ENCODE data around the gene FCGR3A. TPM values are rescaled to one million over a fixed set of nuclear protein-coding genes. Genes with fewer than 3 reads are reported as not detected.
"Not testable (repeated sequence)": the region's sequence is repeated elsewhere in the genome, so short reads cannot be mapped to it uniquely, and the experiment has no call there.

FCGR3A gene
- total RNA-seq (ENCODE audit: low replicate concordance) = 0.17 TPM in 1 of 2 replicates, not detected in the other
- long read RNA-seq = 0 reads

DNA sequence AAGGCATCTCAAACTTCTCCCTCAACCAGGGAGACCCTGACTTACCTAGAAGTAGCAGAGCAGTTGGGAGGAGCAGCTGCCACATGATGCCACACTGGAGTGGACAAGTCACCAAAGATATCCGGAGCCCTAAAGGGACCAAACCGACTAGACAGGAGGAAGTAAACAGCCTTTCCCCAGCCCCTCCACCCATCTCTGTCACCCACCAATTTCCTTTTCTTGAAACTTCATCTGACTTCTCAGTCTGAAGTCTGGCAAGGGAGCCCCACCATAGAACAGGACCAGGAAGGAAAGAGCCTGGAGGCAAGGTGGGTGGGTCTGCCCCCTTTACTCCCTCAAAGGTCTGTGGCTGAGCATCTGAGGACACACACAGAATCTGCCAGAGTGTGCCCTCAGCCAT, at the start of gene FCGR3A:
Gene FCGR3A (minus strand): TSS at position 167 of the 400 bp plus-strand sequence. CDS start 82 bp downstream, at position 85.
- no peak for DNase-seq (ENCODE audit: extremely low spot score, unreplicated experiment)
- no peaks in the 10 kb centered on the region for H3K36me3 Mint-ChIP-seq
- H3K27me3 Mint-ChIP-seq = peaks cover 23% of the 10 kb centered on the region
- no peak within 1 kb of the TSS for H3K4me3 Mint-ChIP-seq
- H3K27ac Mint-ChIP-seq = no peak within 1 kb of the TSS
- H3K9me3 Mint-ChIP-seq = no peaks in the 10 kb centered on the region
- TF ChIP-seq CTCF (conservative IDR thresholded peaks at IDR 0.05) = no peak
- no peaks in the 10 kb centered on the region for H3K4me1 Mint-ChIP-seq (ENCODE audit: unreplicated experiment)

GRCh38 chr1:161597077-161597476, 47.5 kb upstream of the FCGR3A start:
- not testable (repeated sequence) for H3K27ac Mint-ChIP-seq; H3K4me3 Mint-ChIP-seq; DNase-seq (ENCODE audit: extremely low spot score, unreplicated experiment); H3K36me3 Mint-ChIP-seq; H3K9me3 Mint-ChIP-seq; H3K4me1 Mint-ChIP-seq (ENCODE audit: unreplicated experiment); H3K27me3 Mint-ChIP-seq

- not testable (repeated sequence) for H3K9me3 Mint-ChIP-seq; H3K4me3 Mint-ChIP-seq; DNase-seq (ENCODE audit: extremely low spot score, unreplicated experiment); H3K27me3 Mint-ChIP-seq; H3K4me1 Mint-ChIP-seq (ENCODE audit: unreplicated experiment); H3K36me3 Mint-ChIP-seq
- peak overlapping the region; percentile 54 for H3K27ac Mint-ChIP-seq
These were observed 46.0 kb upstream of the FCGR3A start for GRCh38 chr1:161595583-161595982.

- not testable (repeated sequence) for H3K27me3 Mint-ChIP-seq; H3K4me1 Mint-ChIP-seq (ENCODE audit: unreplicated experiment); DNase-seq (ENCODE audit: extremely low spot score, unreplicated experiment); H3K9me3 Mint-ChIP-seq; H3K4me3 Mint-ChIP-seq; H3K36me3 Mint-ChIP-seq
- peak overlapping the region; percentile 54 for H3K27ac Mint-ChIP-seq
These were observed 45.6 kb upstream of the FCGR3A start for GRCh38 chr1:161595173-161595572.

GRCh38 chr1:161594269-161594984, 44.8 kb upstream of the FCGR3A start:
- DNase-seq (ENCODE audit: extremely low spot score, unreplicated experiment); H3K27ac Mint-ChIP-seq: not testable (repeated sequence)

DNA sequence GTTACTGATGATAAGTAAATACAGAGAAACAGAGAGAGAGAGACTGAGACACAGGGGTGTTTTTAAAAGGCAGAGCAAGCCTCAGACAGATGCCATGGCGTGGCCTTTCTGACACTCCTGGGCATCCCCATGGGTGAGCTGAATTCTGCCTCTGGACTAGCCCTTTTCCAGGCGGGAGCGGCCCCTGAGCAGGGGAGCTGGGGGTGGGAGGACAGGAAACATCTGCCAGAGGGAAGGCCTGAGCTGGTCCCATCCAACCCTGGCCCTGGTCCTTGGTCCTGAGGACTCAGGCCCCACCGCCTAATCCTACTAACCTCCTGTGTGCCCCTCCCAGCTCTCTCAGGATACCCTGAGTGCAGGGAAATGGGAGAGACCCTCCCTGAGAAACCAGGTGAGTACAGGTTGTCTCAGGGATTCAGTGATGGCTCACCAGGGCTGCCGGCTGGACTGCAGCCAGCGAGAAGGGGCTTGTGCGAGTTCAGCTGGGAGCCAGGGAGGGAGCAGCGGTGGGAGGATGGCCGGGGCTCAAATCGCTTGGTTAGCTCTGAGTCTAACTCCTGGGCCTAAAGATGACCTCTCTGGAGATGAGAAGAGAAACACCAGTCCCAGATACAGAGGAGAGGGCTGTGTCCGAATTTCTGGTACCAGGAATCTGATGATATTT, 43.6 kb upstream of the FCGR3A start:
- H3K9me3 Mint-ChIP-seq; H3K4me3 Mint-ChIP-seq; H3K4me1 Mint-ChIP-seq (ENCODE audit: unreplicated experiment); H3K27me3 Mint-ChIP-seq; DNase-seq (ENCODE audit: extremely low spot score, unreplicated experiment); H3K36me3 Mint-ChIP-seq; H3K27ac Mint-ChIP-seq: not testable (repeated sequence)

More at GRCh38 chr1:161594269-161594984, 44.8 kb upstream of the FCGR3A start:
- H3K4me1 Mint-ChIP-seq (ENCODE audit: unreplicated experiment); H3K36me3 Mint-ChIP-seq; H3K9me3 Mint-ChIP-seq; H3K4me3 Mint-ChIP-seq; H3K27me3 Mint-ChIP-seq: not testable (repeated sequence)

- H3K4me1 Mint-ChIP-seq (ENCODE audit: unreplicated experiment); H3K4me3 Mint-ChIP-seq; DNase-seq (ENCODE audit: extremely low spot score, unreplicated experiment); H3K36me3 Mint-ChIP-seq; H3K27ac Mint-ChIP-seq; H3K9me3 Mint-ChIP-seq; H3K27me3 Mint-ChIP-seq: not testable (repeated sequence)
These were observed 43.0 kb upstream of the FCGR3A start for GRCh38 chr1:161592586-161592985.

DNA sequence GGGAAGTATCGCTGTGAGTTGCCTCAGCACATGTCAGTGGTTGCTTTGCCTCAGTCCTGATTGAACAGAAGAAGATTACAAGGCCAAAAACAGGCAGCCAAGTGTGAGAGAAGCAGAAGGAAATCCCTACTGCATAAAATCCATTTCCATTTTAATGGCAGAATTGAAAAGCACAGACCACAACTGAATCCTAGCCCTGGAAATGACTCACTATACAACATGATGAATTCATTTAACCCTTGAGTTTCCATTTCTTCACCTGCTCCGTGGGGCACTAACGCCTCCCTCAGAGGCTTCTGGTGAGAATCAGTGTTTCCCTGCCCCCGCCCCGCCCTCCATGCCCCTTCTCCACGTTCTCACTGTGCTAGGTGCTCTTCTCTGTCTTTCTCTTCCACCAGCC, 40.3 kb upstream of the FCGR3A start:
- not testable (repeated sequence) for DNase-seq (ENCODE audit: extremely low spot score, unreplicated experiment); H3K36me3 Mint-ChIP-seq; H3K27ac Mint-ChIP-seq; H3K9me3 Mint-ChIP-seq; H3K4me1 Mint-ChIP-seq (ENCODE audit: unreplicated experiment); H3K27me3 Mint-ChIP-seq; H3K4me3 Mint-ChIP-seq

DNA sequence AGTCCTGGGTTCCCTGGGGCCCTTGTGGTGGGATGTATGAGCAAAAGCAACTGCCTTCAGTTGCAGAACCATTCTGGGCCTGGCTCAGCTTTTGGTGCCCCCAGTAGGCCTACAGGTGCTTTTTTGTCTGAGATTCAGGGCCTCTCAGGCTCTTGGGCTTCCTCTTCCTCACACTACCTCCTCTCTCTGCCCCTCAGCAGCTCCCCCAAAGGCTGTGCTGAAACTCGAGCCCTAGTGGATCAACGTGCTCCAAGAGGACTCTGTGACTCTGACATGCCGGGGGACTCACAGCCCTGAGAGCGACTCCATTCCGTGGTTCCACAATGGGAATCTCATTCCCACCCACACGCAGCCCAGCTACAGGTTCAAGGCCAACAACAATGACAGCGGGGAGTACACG, 39.7 kb upstream of the FCGR3A start:
- H3K27me3 Mint-ChIP-seq; H3K4me1 Mint-ChIP-seq (ENCODE audit: unreplicated experiment); DNase-seq (ENCODE audit: extremely low spot score, unreplicated experiment); H3K9me3 Mint-ChIP-seq; H3K4me3 Mint-ChIP-seq; H3K36me3 Mint-ChIP-seq; H3K27ac Mint-ChIP-seq: not testable (repeated sequence)

DNA sequence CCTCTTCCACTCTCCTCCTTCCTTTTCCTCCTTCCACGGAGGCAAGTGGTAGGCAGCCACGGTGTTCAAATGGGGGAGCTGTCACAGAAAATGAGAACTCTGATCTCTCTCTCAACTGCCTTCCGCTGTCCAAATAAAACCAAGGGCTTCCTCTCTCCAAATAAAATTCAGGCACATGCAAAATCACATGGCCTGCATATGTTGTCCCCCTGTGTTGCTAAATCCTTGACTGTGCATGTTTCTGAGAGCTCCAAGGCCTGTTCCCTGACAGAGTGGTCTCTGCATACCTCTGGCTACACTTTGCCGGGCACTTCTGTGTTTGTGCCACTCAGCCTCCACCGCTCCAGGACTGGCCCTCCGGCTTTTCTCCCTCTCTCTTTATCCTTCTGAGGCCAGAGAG, 39.0 kb upstream of the FCGR3A start:
- not testable (repeated sequence) for H3K27me3 Mint-ChIP-seq; H3K4me1 Mint-ChIP-seq (ENCODE audit: unreplicated experiment)

DNA sequence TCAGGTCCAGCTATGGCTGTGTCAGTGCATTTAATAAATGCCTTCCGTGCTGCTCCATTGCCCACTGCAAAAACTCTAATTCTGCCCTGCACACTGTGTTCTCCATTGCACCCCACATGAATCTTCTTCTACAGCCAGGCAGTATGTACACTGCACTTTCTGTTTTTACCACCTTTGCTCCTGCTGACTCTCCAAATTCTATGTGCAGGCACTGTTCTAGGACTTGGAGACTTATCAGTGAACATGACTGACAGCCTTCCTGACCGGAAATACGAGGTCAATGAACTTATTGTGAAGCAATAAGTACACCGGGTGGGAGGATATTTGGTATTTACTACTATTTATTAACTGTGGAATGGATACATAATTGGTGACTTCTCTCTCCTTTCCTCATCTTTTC, 33.3 kb upstream of the FCGR3A start:
- DNase-seq (ENCODE audit: extremely low spot score, unreplicated experiment); H3K36me3 Mint-ChIP-seq; H3K27me3 Mint-ChIP-seq; H3K9me3 Mint-ChIP-seq; H3K4me1 Mint-ChIP-seq (ENCODE audit: unreplicated experiment); H3K4me3 Mint-ChIP-seq; H3K27ac Mint-ChIP-seq: not testable (repeated sequence)

More for the DNA sequence above, 39.0 kb upstream of the FCGR3A start:
- H3K9me3 Mint-ChIP-seq; H3K27ac Mint-ChIP-seq; H3K4me3 Mint-ChIP-seq; DNase-seq (ENCODE audit: extremely low spot score, unreplicated experiment); H3K36me3 Mint-ChIP-seq: not testable (repeated sequence)

DNA sequence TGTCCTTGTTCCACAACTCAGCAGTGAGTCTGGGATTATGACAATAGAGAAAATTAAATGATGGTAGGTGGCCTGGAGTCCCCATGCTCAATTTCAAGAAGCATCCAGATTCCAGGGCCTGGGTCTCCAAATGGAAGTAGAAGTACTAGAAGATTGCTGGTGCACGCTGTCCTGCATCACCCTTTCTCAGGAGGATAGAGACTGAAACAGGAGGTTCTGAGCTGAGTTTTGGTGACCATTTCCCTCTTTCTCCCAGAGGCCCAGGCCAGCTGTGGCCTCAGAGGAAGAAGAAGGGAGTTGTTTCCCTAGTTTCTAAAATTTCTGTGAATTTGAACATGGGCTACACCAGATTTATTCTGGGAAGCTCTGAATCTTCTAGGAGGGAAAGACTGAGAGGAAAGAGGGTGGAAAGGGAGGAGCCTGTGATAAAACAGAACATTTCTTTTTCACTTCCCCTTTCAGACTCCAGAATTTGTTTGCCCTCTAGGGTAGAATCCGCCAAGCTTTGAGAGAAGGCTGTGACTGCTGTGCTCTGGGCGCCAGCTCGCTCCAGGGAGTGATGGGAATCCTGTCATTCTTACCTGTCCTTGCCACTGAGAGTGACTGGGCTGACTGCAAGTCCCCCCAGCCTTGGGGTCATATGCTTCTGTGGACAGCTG, 31.4 kb upstream of the FCGR3A start:
- H3K9me3 Mint-ChIP-seq; H3K36me3 Mint-ChIP-seq; H3K27ac Mint-ChIP-seq; DNase-seq (ENCODE audit: extremely low spot score, unreplicated experiment); H3K4me3 Mint-ChIP-seq; H3K4me1 Mint-ChIP-seq (ENCODE audit: unreplicated experiment); H3K27me3 Mint-ChIP-seq: not testable (repeated sequence)
